Cardiac muscle cell (in vitro differentiated cells and primary cell): ENCODE data around the gene SWAP70. TPM values are rescaled to one million over a fixed set of nuclear protein-coding genes. Genes with fewer than 3 reads are reported as not detected.

Source experiments
- DNase-seq, 2 donors: peaks; one replicate each; pipeline versions ENCODE4 v3.0.0 to v3.0.0-alpha.2; 2010 to 2017; ENCODE audit warnings: low read depth in 1 of 2, low spot score in 1 of 2
- H3K27ac ChIP-seq: fragments of 200-600 bp; sonication (generic); 2 replicates; pipeline ENCODE4 v1.5.1; 2016
- H3K27me3 ChIP-seq: fragments of 200-600 bp; sonication (generic); 2 replicates; pipeline ENCODE4 v1.6.0; 2016; ENCODE audit warnings: control low read depth
- H3K36me3 ChIP-seq: fragments of 200-600 bp; sonication (generic); 2 replicates; pipeline ENCODE4 v1.5.1; 2016; ENCODE audit warnings: control low read depth
- H3K4me1 ChIP-seq: fragments of 200-600 bp; sonication (generic); 2 replicates; pipeline ENCODE4 v1.8.1; 2017; ENCODE audit warnings: low read depth, mild to moderate bottlenecking, mixed run types
- H3K4me3 ChIP-seq: fragments of 200-600 bp; sonication (generic); 2 replicates; pipeline ENCODE4 v1.5.1; 2016; ENCODE audit warnings: mild to moderate bottlenecking
- H3K9me3 ChIP-seq: fragments of 200-600 bp; sonication (generic); 2 replicates; pipeline ENCODE4 v1.5.1; 2017; ENCODE audit warnings: low read depth, mild to moderate bottlenecking, control low read depth
- polyA plus RNA-seq: library from polyadenylated mRNA; unstranded; fragments of >200 nt; fragmentation: Nextera tagmentation; extraction: Ambion mirVana; gene quantifications from 2 replicates; pipeline ENCODE4 v1.2.1, GENCODE V29; 2016
- total RNA-seq: library from RNA; depleted of rRNA; stranded (reverse); fragments of >200 nt; gene quantifications from 2 replicates; pipeline ENCODE4 v1.2.3, GENCODE V29; 2016
- TF ChIP-seq, protein P1 (sequence below): IDR thresholded peaks from 2 replicates; pipeline ENCODE4 v1.5.1; 2012; ENCODE audit warnings: low read depth, mild to moderate bottlenecking, low read length

SWAP70 gene
- total and polyA plus RNA-seq, 2 experiments from 2014 or later = 10.9 to 11.1 TPM

DNA sequence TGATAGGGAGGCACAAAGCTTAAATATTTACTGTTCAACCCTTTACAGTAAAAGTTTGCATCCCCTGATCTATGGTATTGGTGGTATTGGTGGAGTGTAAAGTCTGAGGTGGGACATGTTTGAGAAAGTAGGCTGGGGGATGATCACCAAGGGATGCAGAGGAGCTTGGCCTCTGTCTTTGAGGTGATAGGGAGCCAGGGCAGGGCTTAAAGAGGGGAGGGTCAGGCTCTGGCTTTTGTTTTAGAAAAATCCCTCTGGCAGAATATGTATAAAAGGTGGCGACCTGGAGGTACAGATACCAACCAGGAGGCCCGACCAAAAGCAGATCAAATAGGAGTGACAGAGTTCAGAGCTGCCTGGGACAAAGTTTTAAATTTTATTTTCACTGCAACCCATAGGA, 59.0 kb downstream of the SWAP70 start:
- Histone ChIP-seq H3K27me3 (no peaks in the 10 kb centered on the region), H3K27ac (no peak overlapping the region), H3K9me3 (no peaks in the 10 kb centered on the region), H3K4me3 (no peak overlapping the region), H3K36me3 (no peaks in the 10 kb centered on the region), H3K4me1 (no peaks in the 10 kb centered on the region)
- no peak for DNase-seq
- TF ChIP-seq, protein P1, sequence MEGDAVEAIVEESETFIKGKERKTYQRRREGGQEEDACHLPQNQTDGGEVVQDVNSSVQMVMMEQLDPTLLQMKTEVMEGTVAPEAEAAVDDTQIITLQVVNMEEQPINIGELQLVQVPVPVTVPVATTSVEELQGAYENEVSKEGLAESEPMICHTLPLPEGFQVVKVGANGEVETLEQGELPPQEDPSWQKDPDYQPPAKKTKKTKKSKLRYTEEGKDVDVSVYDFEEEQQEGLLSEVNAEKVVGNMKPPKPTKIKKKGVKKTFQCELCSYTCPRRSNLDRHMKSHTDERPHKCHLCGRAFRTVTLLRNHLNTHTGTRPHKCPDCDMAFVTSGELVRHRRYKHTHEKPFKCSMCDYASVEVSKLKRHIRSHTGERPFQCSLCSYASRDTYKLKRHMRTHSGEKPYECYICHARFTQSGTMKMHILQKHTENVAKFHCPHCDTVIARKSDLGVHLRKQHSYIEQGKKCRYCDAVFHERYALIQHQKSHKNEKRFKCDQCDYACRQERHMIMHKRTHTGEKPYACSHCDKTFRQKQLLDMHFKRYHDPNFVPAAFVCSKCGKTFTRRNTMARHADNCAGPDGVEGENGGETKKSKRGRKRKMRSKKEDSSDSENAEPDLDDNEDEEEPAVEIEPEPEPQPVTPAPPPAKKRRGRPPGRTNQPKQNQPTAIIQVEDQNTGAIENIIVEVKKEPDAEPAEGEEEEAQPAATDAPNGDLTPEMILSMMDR = no peak

DNA sequence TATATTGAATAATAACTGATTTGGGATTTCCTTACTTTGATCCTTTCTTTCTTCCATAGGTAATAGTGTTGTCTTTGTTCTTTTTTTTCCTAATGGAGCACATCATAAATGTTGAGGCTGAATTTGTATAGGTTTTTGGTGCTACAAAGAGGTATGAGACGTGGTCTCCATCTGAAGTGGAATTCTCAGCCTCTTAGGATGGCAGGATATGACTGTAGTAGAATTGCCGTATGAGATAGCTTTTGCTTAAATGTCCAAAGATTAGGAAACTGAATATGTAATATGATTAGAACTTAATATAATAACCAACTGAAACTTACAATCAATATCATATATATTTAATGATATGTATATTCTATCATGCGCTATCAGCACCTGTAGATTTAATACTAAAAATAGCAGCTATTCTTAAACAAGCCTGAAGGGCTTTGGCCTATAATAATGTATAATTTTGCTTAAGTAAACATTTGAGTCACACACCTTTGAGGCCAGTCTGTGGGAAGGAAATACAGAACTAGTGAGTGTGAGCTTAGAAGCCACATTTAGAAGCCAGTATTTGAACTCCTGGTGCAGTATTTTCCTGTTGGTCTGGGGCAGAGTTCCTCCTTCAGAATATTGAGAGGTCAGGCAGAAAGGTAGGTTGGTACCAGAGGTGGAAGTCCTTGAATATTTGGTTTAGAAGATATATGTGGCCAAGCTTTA, 62.6 kb downstream of the SWAP70 start:
- H3K9me3 ChIP-seq = no peaks in the 10 kb centered on the region
- H3K36me3 ChIP-seq = peaks cover 7% of the 10 kb centered on the region
- no peak overlapping the region for H3K4me3 ChIP-seq
- DNase-seq = peak in 1 of 2 donors; percentile 19
- H3K27me3 ChIP-seq = no peaks in the 10 kb centered on the region
- H3K27ac ChIP-seq = no peak overlapping the region
- no peaks in the 10 kb centered on the region for H3K4me1 ChIP-seq
- TF ChIP-seq, protein P1 = no peak

DNA sequence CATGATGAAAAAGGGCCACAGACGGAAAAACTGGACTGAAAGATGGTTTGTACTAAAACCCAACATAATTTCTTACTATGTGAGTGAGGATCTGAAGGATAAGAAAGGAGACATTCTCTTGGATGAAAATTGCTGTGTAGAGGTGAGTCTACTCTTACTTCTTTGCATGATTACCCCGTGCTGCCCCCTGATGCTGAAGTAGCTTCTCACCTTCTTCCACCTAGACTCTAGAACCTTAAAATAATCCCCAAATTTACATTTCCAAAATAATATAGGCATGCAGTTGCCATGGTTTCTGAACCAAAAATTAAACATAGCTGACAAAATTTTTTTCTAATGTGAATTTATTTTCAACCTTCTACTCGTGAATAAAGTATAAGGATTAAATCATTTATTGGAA, 64.2 kb downstream of the SWAP70 start:
- H3K4me1 ChIP-seq = no peaks in the 10 kb centered on the region
- no peaks in the 10 kb centered on the region for H3K27me3 ChIP-seq
- H3K4me3 ChIP-seq = no peak overlapping the region
- DNase-seq = no peak
- TF ChIP-seq, protein P1 = no peak
- no peak overlapping the region for H3K27ac ChIP-seq
- H3K9me3 ChIP-seq = no peaks in the 10 kb centered on the region
- peaks cover 13% of the 10 kb centered on the region for H3K36me3 ChIP-seq

DNA sequence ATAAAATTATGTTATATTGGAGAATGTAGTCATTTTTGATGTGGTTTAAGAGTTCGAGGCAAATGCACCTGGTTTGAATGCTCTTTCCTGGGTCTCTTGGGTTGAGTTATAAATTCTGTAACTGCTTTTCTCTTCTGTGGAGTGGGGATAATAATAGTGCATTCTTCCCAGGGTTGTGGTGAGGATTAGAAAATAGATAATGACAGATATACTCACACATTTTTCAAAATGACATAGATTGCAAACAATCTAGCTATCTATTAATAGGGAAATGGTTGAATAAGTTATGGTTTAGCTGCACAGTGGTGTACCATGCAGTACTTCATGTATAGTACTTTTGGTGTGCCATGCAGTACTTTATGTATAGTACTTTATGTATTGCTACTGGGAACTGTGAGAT, 67.4 kb downstream of the SWAP70 start:
- no peaks in the 10 kb centered on the region for H3K4me1 ChIP-seq
- no peak overlapping the region for H3K4me3 ChIP-seq
- no peaks in the 10 kb centered on the region for H3K9me3 ChIP-seq
- no peak overlapping the region for H3K27ac ChIP-seq
- no peak for DNase-seq
- TF ChIP-seq, protein P1 = no peak
- no peaks in the 10 kb centered on the region for H3K27me3 ChIP-seq
- peaks cover 13% of the 10 kb centered on the region for H3K36me3 ChIP-seq

DNA sequence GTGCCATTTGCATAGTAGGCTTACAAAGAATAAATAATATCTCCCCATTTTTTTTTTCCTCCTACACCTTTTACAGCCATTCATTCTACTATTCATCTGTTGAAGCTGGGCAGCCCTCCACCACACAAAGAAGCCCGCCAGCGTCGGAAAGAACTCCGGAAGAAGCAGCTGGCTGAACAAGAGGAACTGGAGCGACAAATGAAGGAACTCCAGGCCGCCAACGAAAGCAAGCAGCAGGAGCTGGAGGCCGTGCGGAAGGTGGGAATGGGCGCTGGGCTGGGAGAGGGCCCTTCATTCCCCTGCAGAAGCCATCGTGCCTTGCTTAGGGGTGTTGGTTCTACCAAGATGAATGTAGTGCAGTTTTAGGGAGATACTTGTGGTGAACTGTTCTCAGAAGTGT, 68.6 kb downstream of the SWAP70 start:
- H3K27me3 ChIP-seq = no peaks in the 10 kb centered on the region
- TF ChIP-seq, protein P1 = no peak
- no peak for DNase-seq
- no peaks in the 10 kb centered on the region for H3K9me3 ChIP-seq
- no peaks in the 10 kb centered on the region for H3K4me1 ChIP-seq
- H3K4me3 ChIP-seq = no peak overlapping the region
- no peak overlapping the region for H3K27ac ChIP-seq
- peaks cover 13% of the 10 kb centered on the region for H3K36me3 ChIP-seq
